22Rv1 (cell line): Measurements from ENCODE around the gene PIK3CD.

Experiments
- CTCF ChIP-seq: fragments of 450-650 bp; IDR thresholded peaks from 2 replicates; pipeline ENCODE4 v1.5.1; 2017; ENCODE audit warnings: mild to moderate bottlenecking
- ZFX ChIP-seq: fragments of 450-650 bp; IDR thresholded peaks from 2 replicates; pipeline ENCODE4 v1.6.1; 2017; ENCODE audit warnings: antibody characterized with exemption, borderline replicate concordance

- TF ChIP-seq CTCF (no peak), ZFX (no peak)
These were observed at the start of gene PIK3CD for GRCh38 chr1:9651565-9652378.
